ENCODE results near the gene RBM19. TPM values are rescaled to one million over a fixed set of nuclear protein-coding genes. Genes with fewer than 3 reads are reported as not detected.

The RBM19 gene
- total RNA-seq, 1 experiment from 2014 or later = 13.1 TPM

DNA sequence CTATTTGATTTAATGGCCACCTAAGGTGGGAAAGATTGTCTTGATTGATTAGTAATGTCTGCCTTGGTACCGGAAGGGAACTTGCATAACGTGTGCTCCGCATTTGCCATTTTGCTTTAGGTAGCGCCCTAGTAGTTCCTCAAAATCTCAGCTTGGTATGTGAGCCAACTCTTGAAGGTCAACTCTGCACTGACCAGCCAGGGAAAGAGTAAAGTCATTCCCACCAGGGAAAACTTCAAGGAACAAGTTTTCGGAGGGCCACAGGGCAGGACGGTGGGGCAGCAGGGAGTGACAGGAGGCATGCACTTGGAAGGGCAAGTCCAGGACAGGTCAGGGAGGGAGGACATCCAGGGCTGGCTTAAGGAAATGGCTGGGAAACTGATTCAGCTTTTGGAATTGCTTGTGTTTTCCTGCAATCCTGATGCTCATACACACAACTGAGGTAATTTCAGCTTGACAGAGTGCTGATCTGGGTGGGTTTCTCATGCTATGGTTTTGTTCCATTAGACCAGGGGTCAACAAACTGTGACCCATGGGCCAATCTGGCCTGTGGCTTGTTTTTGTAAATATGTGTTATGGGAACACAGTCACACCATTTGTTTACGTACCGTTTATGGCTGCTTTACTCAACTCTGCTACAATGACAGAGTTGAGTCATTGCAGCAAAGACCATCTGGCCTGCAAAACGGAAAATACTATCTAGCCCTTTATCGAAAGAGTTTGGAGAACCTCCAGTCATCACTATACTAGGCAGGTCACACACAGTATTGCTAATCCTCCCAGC is 184.5 kb downstream of the RBM19 start:
- DNase-seq (ENCODE audit: low read depth) = peak; percentile 48

- no peak for DNase-seq (ENCODE audit: low read depth)
Measured at GRCh38 chr12:113779774-113780173, 186.4 kb downstream of the RBM19 start.

GRCh38 chr12:113778432-113779132 is 187.5 kb downstream of the RBM19 start:
- DNase-seq (ENCODE audit: low read depth) = no peak

- DNase-seq (ENCODE audit: low read depth) = no peak
Measured at GRCh38 chr12:113777751-113778150, 188.4 kb downstream of the RBM19 start.

DNA sequence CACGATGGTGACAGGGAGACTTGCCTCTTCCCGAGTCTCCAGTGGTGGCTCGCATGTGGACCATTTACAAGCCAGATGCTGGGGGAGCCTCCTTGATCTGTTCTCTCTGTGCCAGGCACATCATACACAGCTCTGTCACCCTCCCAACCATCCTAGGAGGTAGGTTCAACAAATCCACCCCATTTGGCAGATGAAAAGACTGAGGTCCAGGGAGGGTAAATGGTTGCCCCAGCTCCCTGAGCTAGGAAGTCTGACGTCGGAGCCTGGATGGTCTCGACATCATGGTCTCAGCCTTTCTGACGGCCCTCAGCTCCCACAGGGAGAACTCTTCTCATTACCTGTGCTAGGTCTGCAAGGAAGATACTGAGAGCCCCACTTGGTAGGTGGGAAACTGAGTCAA is 189.6 kb downstream of the RBM19 start:
- no peak for DNase-seq (ENCODE audit: low read depth)

GRCh38 chr12:113774526-113774925 is 191.6 kb downstream of the RBM19 start:
- DNase-seq (ENCODE audit: low read depth) = no peak

- no peak for DNase-seq (ENCODE audit: low read depth)
Measured at GRCh38 chr12:113772505-113773030, 193.6 kb downstream of the RBM19 start.

DNA sequence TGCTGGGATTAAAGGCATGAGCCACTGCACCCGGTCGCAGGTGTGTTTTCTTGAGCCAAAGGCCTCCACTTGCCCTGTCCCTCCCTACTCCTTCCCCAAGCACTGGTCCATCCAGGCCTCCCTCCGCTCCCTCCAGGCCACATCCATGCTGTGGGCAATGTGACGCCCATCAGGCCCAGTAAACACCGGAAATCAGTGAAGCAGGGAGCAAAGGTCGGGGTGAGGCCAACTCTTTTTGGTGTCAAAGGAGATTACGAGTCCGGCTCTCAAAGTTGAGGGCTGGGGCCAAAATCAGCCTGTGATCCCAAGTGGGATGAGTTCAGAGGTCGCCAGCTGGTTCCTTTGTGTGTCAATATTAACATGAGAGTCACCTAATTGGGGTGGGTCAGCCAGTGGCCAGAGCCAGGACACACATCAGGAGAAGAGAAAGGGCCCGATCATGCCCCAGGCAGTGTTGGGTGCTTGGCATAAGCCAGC is 195.7 kb downstream of the RBM19 start:
- no peak for DNase-seq (ENCODE audit: low read depth)

GRCh38 chr12:113769305-113769704 is 196.8 kb downstream of the RBM19 start:
- no peak for DNase-seq (ENCODE audit: low read depth)

DNA sequence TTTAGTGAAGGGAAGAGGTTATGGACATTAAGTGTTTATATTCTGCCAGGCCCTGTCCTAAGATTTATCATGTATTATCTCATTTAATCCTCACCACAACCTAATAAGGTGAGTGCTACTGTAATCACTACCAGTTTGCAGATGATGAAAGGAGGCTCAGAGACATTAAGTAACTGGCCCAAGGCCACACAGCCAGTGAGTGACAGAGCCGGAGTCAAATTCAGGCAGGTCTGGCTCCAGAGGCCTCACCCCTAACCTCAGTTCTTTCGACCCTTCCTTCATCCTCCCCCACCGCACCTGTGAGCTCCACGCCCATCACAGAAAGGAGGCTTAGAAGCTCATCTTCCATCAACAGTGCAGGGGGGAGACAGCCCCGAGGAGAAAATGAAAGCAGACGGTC is 197.3 kb downstream of the RBM19 start:
- DNase-seq (ENCODE audit: low read depth) = no peak

DNA sequence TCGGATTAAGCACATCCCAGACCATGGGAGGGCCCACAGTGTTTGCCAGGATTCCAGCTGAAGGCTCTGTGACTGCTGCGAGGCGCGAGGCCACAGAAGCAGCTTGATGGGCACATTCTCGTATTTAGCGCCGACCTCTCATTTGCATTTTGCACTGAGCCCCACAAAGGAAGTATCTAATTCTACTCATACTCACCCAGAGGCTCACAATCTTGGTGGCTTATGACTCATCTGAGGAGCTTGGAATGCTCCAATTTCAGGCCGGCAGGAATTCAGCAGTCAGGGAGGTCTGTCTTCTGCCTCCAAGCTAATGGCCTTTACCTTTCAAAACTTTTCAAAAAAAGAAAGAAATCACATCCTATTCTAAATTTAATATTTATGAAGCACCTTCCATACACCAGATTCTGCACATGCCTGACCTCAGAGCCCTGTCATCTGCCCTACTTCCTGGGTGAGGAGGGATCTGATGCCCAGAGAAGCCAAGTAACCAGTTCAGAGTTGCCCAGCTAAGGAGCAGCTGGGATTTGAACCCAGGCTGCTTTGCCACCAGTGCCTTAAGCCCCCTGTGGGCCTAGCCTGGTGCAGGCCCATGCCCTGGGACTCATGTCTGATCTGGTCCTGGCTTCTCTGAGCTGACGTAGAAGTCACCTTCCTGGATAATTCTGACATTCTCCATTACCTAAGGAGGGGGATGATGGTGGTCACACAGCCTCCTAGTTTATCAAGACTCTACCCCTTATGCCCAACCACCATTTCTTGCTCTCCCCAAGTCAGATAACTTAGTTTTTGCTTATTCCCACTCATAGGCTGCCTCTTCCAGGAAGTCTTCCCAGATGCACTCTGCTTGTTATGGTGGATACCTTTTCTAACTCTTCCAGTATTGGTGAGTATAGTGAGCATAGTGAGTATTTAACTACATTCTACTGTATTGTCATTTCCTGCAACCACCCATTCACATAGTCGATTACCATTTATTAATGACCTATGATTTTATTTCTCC is 198.9 kb downstream of the RBM19 start:
- DNase-seq (ENCODE audit: low read depth) = peak; percentile 92
